Activated naive CD4-positive, alpha-beta T cell (primary cell): ENCODE results near the gene ETNK1.
A peak's percentile ranks its signal among the peaks of the same experiment; 100 is the strongest.
"Not testable (repeated sequence)": the region's sequence is repeated elsewhere in the genome, so short reads cannot be mapped to it uniquely, and the experiment has no call there.

Experiments
- DNase-seq, 4 experiments: peaks; one replicate each; lab custom pipeline; 2025; lab: John Stamatoyannopoulos, UW

Gene ETNK1, protein sequence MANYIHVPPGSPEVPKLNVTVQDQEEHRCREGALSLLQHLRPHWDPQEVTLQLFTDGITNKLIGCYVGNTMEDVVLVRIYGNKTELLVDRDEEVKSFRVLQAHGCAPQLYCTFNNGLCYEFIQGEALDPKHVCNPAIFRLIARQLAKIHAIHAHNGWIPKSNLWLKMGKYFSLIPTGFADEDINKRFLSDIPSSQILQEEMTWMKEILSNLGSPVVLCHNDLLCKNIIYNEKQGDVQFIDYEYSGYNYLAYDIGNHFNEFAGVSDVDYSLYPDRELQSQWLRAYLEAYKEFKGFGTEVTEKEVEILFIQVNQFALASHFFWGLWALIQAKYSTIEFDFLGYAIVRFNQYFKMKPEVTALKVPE

DNA sequence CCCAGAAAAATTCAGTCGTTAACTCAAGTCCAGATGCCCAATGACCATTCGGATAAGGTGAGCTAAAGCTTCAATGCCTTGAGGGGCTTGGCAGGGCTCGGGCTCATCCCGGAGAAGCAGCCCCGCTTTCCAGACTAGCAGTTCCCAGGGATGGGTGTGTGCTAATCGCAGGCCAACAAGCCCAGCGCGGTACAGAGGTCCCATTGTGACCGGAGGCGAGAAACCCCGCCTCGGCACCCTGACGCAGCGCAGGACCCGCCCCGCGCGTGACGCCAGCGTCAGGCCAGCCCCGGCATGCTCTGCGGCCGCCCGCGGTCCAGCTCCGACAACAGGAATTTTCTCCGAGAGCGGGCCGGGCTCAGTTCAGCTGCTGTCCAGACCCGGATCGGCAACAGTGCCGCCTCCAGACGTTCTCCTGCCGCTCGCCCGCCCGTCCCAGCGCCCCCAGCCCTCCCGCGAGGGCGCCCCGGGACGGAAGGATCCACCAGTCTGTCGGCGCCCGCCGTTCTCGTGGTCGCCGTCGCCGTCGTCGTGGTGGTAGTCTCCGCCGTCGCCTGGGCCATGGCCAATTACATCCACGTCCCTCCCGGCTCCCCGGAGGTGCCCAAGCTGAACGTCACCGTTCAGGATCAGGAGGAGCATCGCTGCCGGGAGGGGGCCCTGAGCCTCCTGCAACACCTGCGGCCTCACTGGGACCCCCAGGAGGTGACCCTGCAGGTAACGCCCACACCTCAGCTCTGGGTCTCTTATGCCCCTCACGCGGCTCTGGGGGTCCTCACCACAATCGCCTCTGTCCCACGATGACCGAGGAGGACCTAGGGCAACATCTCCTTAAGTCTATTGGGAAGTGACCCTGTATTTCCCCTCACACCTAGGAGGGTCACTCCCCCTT is at the start of gene ETNK1:
ETNK1 (plus strand) TSS at position 302 of the 892 bp plus-strand sequence; CDS start at position 562, 260 bp downstream.
- DNase-seq: peak; percentile 52 to 78 (median 60)

DNA sequence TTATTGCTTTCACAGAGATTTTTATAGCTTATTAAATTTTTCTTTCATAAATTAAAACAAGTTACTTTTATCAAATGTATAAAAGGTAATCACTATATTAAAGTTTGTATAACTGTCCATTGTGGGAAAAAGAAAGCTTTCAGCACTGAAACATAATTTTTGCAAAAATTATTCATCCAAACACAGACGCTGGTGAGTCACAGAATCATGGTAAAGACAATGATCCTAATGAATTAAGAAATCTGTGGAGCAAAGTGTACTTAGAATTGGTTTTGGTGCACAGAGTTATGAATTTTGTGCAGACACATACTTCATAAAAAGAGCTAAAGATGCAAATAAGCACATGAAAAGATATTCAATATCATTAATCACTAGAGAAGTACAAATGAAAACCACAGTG is 48.9 kb upstream of the ETNK1 start:
- no peak for DNase-seq

DNA sequence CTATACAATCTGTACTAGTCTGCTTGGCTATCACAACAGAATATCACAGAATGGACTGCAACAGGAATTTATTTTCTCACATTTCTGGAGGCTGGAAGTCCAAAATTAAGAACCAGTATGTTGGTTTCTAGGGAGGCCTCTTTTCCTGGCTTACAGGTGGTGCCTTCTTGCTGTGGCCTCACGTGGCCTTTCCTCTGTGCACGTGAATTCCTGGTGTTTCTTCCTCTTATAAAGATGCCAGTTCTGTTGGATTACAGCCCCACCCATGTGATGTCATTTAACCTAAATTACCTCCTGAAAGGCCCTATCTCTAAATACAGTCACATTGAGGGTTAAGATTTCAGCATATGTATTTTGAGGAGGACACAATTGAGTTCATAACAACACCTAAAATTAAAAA is 48.5 kb upstream of the ETNK1 start:
- no peak for DNase-seq

DNA sequence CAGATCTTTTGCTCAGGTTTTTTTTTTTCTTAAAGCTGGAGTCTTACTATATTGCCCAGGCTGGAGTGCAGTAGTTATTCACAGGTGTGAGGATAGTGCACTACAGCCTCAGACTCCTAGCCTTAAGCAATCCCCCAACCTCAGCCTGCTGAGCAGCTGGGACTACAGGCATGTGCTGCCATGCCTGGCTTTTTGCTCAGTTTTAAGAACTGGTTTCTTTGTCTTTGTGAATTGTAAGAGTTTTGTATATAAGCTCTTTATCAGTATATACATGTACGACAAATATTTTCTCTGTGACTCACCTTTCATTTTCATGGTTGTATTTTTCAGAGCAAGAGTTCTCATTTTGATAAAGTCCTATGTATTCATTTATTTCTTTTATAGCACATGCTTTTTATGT is 47.3 kb upstream of the ETNK1 start:
- no peak for DNase-seq

DNA sequence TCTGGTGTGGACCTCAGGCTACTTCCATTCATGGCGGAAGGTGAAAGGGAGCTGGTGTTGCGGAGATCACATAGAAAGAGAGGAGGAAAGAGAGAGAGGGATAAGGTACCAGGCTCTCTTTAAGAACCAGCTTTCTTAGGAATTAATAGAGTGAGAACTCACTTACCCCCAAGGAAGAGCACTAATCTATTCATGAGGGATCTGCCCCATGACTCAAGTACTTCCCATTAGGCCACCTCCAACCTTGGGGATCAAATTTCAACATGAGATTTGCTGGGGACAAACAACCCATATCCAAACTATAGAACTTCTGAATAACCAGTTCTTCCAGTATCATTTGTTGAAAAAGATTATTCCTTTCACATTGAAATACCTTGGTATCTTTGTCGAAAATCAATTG is 46.6 kb upstream of the ETNK1 start:
- no peak for DNase-seq

DNA sequence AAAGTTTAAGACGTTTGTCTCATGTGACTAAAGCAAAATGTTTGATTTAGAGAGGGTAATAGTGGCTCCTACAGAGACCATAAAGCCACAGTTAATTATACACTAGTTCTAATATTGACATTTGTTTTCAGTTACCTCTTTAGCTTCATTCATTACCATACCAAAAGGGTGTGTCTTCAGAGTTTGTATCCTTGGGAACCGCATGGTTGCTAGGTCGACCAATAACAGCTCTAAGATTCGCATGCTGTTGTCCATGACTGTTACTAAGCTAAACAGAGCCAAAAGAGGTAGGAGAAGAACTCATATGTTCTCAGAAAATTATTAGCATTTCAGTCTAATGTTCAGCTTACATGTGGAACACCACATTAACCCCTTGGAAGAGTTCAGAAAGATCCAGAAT is 36.2 kb upstream of the ETNK1 start:
- DNase-seq: no peak

DNA sequence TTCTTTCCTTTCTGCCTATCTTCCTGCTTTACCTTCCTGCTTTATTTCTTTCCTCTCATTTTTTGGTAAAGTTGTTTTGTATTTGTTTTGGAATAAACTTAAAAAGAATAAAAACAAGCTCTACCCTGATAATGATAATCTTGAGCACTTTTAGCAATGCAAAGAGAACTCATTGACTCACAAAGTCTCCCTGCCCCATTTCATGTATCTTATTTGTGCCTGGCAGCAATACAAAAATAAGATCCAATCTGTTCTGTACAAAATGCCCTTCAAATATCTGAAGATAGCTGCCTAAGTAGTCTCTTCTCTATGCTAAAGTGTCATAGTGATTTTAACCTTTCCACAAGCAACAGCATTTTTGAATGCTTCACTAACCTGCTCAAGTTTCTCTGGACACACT is 31.1 kb upstream of the ETNK1 start:
- DNase-seq: no peak

DNA sequence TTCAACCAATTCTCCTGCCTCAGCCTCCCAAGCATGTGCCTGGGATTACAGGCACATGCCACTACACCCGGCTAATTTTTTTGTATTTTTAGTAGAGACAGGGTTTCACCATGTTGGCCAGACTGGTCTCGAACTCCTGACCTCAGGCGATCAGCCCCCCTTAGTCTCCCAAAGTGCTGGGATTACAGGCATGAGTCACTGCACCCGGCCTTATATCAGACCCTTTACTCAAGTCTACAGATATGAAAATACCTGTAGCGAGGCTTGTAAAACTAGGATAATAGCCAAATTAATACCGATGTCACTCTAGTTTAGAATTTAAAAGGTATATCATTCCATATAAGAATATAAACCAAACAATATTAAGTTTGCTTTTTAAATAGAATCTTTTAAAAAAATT is 27.4 kb upstream of the ETNK1 start:
- not testable (repeated sequence) for DNase-seq

DNA sequence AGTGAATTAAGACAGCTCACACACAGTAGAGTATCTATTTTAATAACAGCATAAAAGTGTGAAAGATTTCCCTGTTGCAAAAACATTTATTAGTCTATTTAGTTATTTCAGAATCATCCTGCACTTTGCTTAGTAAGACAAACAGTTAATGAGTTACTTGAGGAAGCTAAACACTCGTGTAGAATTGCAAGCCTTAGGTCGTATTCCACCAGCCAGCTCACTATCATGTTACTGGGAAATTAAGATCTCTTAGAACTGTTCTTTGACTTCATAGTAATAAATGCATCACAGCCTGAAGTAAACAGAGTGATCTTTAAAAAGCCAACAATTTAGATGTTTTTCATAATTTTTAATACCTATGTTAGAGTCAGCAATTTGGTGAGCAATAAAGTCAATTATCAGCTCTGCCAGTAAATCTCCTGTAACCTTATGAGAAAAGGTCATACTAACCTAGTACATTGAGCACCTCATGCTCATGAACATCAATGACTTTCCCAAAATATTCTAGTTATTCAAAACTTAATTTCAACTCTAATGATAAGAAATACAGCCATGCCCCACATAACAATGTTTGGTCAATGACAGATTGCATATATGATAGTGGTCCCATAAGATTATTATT is 26.7 kb upstream of the ETNK1 start:
- no peak for DNase-seq

DNA sequence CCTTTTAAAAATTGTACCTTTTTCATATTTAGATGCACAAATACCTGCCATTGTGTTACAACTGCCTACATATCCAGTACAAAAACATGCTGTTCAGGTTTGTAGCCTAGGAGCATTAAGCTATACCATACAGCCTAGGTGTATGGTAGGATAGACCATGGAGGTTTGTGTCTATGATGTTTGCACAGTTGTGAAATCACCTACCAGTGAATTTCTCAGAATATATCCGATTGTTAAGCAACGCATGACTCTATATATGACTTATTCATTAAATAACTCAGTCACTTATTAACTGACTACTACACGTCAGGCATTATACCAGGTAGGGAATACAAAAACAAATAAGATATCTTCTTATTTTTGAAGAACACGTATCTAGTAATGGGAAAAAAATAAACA is 26.2 kb upstream of the ETNK1 start:
- DNase-seq: no peak

DNA sequence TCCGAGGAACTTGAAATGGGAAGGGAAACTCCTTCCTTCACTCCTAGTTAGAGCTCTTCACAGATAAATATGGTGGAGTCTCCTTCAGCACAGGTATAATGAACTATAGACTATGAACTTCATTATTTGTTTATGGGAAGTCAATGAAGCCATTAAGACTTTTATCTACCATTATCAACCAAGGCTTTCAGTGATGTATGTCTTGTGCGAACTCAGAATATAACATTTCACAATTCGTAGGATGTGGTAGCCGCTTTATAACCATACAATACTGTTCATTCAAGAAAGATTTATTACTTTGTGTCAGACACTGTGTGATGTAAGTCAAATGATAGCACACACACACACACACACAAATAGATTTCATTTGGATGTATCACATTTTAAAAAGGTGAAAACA is 24.8 kb upstream of the ETNK1 start:
- no peak for DNase-seq

DNA sequence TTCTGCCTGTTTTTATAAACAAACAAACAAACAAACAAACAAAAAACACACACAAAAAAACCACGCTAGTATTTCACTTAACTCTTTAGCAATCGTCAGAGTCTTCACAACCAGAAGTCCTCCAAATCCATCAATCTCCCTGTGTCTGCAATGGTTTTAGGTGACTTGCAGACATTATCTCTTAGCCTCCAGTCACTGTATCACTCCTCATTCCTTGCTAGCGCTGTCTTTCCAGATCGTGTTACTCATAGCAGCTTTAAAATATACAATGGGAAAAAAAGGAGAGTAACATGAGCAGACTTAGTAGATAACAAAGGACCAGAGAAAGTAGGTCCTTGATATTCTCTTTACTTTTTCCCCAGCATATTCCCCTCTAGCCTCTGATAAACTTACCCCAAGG is 15.5 kb upstream of the ETNK1 start:
- DNase-seq: no peak

DNA sequence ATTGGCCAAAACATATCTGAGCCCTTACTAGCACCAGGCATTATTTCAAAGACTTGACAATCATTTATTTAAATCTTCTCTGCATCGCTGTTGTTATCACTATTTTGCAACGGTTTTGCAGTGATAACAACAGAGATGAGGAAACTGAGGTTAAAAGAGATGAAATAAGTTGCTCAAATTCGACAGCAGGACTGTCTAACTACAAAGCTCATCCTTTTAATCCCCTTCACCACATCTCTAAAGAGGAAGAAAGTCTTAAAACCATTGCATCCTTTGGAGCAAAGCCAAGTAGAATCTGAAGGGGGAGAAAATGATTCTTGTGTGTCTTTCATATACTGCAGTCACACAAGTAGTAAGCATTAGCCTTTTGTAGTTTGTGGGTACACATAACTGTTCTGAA is 14.8 kb upstream of the ETNK1 start:
- no peak for DNase-seq

DNA sequence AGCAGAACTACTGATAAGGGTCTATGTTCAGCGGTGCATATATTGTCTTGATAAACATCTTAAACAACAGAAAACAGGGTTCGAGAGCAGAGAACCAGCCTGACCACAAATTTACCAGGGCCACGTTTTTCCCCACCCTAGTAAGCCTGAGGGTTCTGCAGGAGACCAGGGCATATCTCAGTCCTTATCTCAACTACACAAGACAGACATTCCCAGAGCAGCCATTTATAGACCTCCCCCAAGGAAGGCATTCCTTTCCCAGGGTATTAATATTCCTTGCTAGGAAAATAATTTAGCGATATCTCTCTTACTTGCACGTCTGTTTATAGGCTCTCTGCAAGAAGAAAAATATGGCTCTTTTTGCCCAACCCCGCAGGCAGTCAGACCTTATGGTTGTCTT is 12.1 kb upstream of the ETNK1 start:
- not testable (repeated sequence) for DNase-seq

DNA sequence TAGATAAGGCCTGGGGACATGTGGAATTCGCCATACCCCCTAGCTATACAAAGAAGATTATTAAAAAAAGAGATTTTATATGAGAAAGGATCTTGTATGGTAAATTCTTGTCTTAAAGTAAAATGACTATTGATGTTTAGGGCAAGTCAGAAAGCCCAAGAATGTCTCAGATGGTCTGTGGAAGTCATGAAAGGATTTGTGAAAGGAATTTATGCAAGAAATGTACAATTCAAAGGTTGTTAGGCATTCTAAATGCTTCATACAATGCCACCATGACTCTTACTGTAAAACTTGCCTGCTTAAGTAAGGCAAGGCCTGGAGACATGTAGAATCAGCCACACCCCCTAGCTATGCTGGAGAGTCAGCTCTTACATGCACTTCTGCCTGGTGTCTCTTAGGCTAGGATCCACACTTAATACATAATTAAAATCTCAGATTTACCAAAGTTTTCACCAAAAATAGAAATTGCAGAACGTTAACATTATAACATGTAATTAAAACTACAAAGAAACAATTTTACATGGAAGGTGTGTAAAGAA is 8.9 kb upstream of the ETNK1 start:
- no peak for DNase-seq

DNA sequence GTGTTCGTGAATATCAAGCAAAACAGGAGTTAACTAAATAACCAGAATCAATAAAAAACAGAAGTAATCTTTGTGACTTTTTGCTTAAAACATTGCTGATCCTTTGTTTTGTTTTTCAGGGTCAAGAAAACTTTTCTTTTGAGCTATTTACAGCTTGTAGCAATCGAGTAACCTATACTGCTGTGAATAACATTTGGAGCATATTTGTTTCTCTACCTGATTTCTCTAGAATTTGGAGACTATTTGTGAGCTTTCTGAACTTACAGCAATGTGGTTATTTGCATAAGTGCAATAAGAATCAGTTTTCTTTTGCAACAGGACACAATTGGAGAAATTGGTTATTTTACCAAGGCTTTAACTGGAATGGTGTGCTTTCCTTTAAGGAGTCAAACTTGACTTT is 7.3 kb upstream of the ETNK1 start:
- no peak for DNase-seq

DNA sequence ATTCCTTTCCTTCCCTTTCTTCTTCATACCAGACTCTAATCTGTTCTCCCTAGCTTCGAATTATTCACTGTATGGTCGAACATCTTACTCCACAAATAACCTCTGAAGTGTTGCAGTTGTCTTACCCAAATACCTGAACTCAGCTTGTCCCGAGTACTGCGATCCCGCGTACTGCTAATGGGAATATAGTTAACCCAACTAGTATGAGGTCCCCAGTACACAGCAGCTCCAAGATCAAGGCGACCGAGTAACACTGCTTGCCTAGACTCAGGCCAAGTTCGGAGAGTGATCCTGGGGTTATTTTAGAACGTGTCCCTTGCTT is 462 bp upstream of the ETNK1 start:
- DNase-seq: no peak

DNA sequence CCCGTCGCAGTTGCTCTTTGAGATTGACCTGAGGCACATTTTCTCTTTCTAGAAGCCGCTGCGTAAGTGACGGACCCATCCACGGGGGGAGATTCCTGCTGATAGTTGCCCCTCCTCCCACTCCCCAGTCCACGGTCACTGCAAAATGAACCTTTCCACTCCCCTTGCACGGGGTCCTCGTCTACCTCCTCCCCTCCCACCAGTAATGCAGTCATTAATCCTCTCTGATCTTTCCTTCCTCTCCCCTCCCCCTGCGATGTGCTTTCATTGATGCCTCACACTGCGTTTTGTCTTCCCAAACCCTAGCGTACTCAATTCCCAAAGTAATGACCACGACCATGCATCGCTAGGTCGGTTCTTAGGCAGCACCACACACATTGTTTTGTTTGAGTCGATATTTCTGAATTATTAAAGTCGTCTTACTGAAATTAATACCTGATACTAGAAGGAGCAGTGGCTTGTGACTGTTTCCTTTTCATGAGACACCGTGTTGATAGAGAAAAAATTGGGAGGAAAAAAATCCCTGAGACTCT is 857 bp downstream of the ETNK1 start:
- no peak for DNase-seq

DNA sequence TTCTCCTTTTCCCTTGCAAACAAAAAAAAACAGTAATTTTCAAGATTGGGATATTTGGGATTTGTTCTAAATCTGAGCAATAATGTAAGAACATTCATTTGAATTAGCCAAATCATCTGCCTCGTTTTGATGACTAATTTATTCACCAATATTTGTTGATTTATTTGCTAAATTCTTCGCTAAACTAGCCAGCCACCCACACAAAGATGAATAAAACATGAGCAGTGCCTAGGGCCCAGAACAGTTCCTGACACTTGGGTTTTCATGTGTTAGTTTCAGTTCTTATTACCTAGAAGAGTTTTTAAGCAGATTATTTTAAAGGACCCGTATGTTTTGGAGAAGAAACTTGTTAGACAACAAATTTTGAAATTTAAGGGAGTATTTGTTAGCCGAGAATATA is 1.4 kb downstream of the ETNK1 start:
- DNase-seq: no peak

DNA sequence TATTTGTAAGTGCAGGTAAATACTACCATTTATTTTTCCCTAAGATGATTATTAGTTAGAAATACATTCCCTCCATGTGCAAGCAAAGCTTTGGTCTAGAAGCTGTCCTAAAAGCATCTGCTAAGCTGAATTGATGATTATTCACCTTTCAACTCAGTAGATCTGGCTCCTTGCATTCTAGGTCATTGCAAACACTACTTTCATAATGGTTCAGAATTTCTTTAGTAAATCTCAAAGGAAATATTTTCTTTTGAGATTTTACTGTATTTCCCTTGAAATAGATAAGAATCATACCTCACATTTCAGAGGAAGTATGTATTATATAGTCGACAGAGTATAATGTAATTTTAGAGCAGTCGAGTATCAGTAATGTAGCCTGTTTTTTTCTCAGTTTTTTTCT is 2.4 kb downstream of the ETNK1 start:
- no peak for DNase-seq

DNA sequence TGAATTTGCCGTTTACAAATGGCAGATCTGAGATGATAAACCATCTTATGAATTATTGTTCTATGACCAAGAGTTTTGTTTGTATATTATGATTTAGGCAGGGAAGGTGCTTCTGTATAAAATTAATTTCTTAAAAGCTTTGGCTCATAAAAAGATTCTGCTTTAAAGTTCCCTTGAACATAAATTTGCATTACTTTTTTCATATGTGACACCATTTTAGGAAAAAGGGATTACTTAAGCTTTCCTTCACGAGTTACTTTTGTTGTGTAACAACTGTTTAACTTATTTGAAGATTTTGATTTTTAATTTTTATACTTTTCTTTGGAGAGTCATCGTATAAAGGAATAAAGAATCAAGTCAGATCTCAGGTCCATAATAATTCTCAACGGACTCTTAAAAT is 3.3 kb downstream of the ETNK1 start:
- DNase-seq: no peak

DNA sequence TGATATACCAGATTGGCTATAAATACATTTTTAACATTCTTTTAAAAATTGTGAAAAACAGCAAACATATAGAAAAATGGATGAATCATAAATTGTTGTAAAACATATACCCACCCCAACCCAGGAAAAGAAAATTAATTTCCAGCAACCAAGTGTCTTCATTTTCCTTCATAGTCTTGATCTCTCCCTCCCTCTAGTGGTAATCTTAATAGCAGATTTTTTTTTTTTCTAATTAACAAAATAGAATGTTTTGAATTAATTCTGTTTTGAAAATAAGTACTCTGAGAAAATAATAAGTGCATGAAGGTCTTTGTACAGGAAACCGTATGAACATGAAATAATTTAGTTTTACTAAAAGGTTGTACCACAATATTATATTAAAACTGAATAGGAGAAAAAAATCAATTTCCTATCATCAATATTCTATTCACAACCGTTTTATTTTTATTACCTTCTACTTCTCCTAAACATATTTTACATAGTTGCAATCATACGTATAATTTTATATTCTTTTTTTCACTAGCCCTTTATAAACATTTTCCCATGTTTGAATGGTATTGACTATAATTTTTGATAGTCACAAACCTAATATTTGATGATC is 7.0 kb downstream of the ETNK1 start:
- no peak for DNase-seq
